ENCODE results near the gene PNMA6E.

PNMA6E gene

GRCh38 chrX:153378607-153379006 is 22.5 kb downstream of the PNMA6E start:
- no peak overlapping the region for H3K4me3 ChIP-seq (ENCODE audit: low read depth, low read length)
- TF ChIP-seq POLR2A (IDR thresholded peaks at IDR 0.05; ENCODE audit: extremely low read depth, insufficient read length), result no peak
- no peak for TF ChIP-seq CTCF (IDR thresholded peaks at IDR 0.05; ENCODE audit: low read depth, low read length)
- no peak for TF ChIP-seq MYC (IDR thresholded peaks at IDR 0.05; ENCODE audit: low read depth, low read length)
- TF ChIP-seq MAX (IDR thresholded peaks at IDR 0.05; ENCODE audit: low read depth, low read length), result no peak
- no peak for DNase-seq (ENCODE audit: low read depth)

- DNase-seq (ENCODE audit: low read depth), result no peak
- TF ChIP-seq POLR2A (IDR thresholded peaks at IDR 0.05; ENCODE audit: extremely low read depth, insufficient read length) (no peak), MYC (IDR thresholded peaks at IDR 0.05; ENCODE audit: low read depth, low read length) (no peak)
- H3K4me3 ChIP-seq (ENCODE audit: low read depth, low read length), result no peak overlapping the region
These were observed 23.4 kb downstream of the PNMA6E start for GRCh38 chrX:153377727-153378126.

GRCh38 chrX:153375571-153375970 is 25.6 kb downstream of the PNMA6E start:
- no peak for TF ChIP-seq POLR2A (IDR thresholded peaks at IDR 0.05; ENCODE audit: extremely low read depth, insufficient read length)
- no peak overlapping the region for H3K4me3 ChIP-seq (ENCODE audit: low read depth, low read length)
- DNase-seq (ENCODE audit: low read depth), result no peak

DNA sequence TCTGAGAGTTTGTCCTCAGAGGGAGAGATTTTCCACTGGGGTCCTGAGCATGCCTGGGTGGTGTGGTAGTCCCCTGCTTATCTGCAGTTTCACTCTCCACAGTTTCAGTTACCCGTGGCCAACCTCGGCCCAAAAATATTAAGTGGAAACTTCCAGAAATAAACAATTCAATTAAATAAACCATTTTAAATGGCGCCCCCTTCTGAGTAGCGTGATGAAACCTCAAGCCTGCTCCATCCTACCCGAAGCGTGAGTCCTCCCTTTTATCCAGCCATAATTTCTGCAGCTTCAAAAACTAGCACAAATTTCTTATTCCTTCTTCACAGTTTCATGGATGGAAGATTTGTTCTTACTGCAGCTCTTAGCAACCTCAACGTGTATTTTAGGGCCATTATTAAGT is 26.7 kb downstream of the PNMA6E start:
- DNase-seq (ENCODE audit: low read depth), result no peak
- H3K4me3 ChIP-seq (ENCODE audit: low read depth, low read length), result no peak overlapping the region
- no peak for TF ChIP-seq MAX (IDR thresholded peaks at IDR 0.05; ENCODE audit: low read depth, low read length)
- TF ChIP-seq CTCF (IDR thresholded peaks at IDR 0.05; ENCODE audit: low read depth, low read length), result no peak
- TF ChIP-seq MYC (IDR thresholded peaks at IDR 0.05; ENCODE audit: low read depth, low read length), result no peak
- TF ChIP-seq POLR2A (IDR thresholded peaks at IDR 0.05; ENCODE audit: extremely low read depth, insufficient read length), result no peak

- TF ChIP-seq MAX (IDR thresholded peaks at IDR 0.05; ENCODE audit: low read depth, low read length) (no peak), MYC (IDR thresholded peaks at IDR 0.05; ENCODE audit: low read depth, low read length) (no peak), POLR2A (IDR thresholded peaks at IDR 0.05; ENCODE audit: extremely low read depth, insufficient read length) (no peak), CTCF (IDR thresholded peaks at IDR 0.05; ENCODE audit: low read depth, low read length) (no peak)
- DNase-seq (ENCODE audit: low read depth), result no peak
- H3K4me3 ChIP-seq (ENCODE audit: low read depth, low read length), result no peak overlapping the region
These were observed 28.2 kb downstream of the PNMA6E start for GRCh38 chrX:153372949-153373348.

DNA sequence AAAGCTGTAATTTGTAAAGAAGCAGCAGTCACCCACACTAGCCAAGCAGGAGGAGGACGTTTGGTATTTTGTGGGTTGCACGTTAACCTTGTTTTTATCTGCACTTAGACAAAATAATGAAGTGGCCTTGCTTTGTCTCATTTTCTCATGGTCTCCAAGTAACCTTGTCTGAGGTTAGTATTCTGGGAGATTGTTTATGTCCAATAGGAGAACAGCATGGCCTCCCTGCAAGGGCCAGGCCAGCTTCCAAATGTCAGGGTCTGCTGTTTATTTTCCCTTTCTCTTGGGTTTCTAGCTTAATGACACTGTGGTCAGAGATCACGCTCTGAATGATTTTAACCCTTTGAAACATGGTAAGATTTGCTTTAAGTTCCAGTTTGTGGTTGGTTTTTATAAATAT is 29.9 kb downstream of the PNMA6E start:
- no peak for TF ChIP-seq MYC (IDR thresholded peaks at IDR 0.05; ENCODE audit: low read depth, low read length)
- TF ChIP-seq POLR2A (IDR thresholded peaks at IDR 0.05; ENCODE audit: extremely low read depth, insufficient read length), result no peak
- no peak for TF ChIP-seq MAX (IDR thresholded peaks at IDR 0.05; ENCODE audit: low read depth, low read length)
- TF ChIP-seq CTCF (IDR thresholded peaks at IDR 0.05; ENCODE audit: low read depth, low read length), result no peak
- DNase-seq (ENCODE audit: low read depth), result no peak
- no peak overlapping the region for H3K4me3 ChIP-seq (ENCODE audit: low read depth, low read length)

GRCh38 chrX:153370293-153371055 is 30.7 kb downstream of the PNMA6E start:
- no peak for DNase-seq (ENCODE audit: low read depth)
- TF ChIP-seq POLR2A (IDR thresholded peaks at IDR 0.05; ENCODE audit: extremely low read depth, insufficient read length), result no peak
- TF ChIP-seq MAX (IDR thresholded peaks at IDR 0.05; ENCODE audit: low read depth, low read length), result no peak
- no peak for TF ChIP-seq CTCF (IDR thresholded peaks at IDR 0.05; ENCODE audit: low read depth, low read length)
- TF ChIP-seq MYC (IDR thresholded peaks at IDR 0.05; ENCODE audit: low read depth, low read length), result no peak

More at GRCh38 chrX:153370293-153371055, 30.7 kb downstream of the PNMA6E start:
- H3K4me3 ChIP-seq (ENCODE audit: low read depth, low read length), result no peak overlapping the region
